Panc1 (cell line): ENCODE measurements around the gene ZNF644. TPM values are rescaled to one million over a fixed set of nuclear protein-coding genes. Genes with fewer than 3 reads are reported as not detected.

Experiments used
- ATAC-seq: fragments of 200-7000 bp; cut with Tn5 transposase; 2 replicates; pipeline ENCODE4 v1.9.1; 2020; ENCODE audit warnings: mild to moderate bottlenecking, moderate library complexity
- BruUV-seq: library from RNA; stranded (reverse); fragments of 400-500 nt; replicated peaks from 2 replicates; lab custom pipeline; 2021; lab: Mats Ljungman, UMichigan
- CTCF ChIA-PET: fragments of 300-600 bp; sonication (Branson Sonifier 250); formaldehyde crosslinking; loops from one replicate; lab custom pipeline; 2022; ENCODE audit warnings: antibody characterized with exemption; lab: Charles Lee
- POLR2A ChIA-PET: fragments of 300-600 bp; sonication (Branson Sonifier 250); formaldehyde crosslinking; loops from one replicate; lab custom pipeline; 2022; ENCODE audit warnings: antibody characterized with exemption; lab: Charles Lee
- DNase-seq: peaks from one replicate; pipeline ENCODE4 v3.0.0-alpha.2; 2010; ENCODE audit warnings: low read depth, low spot score
- H3K27ac ChIP-seq: 2 replicates; pipeline ENCODE4 v1.5.1; 2011; ENCODE audit warnings: mild to moderate bottlenecking, low read length, inconsistent platforms
- H3K27me3 ChIP-seq: fragments of 200-500 bp; sonication (Bioruptor generic); 2 replicates; pipeline ENCODE4 v1.6.0; 2014; ENCODE audit warnings: low read length, inconsistent platforms; ENCODE audit not compliant: control insufficient read depth, insufficient read depth
- H3K36me3 ChIP-seq: fragments of 200-500 bp; sonication (Bioruptor generic); 2 replicates; pipeline ENCODE4 v1.5.1; 2014; ENCODE audit warnings: inconsistent platforms, mild to moderate bottlenecking, low read length, moderate library complexity; ENCODE audit not compliant: control insufficient read depth, insufficient read depth
- H3K4me1 ChIP-seq: 2 replicates; pipeline ENCODE4 v1.5.1; 2011; ENCODE audit warnings: inconsistent platforms, mild to moderate bottlenecking, low read length, moderate library complexity; ENCODE audit not compliant: control insufficient read depth, insufficient read depth
- H3K4me3 ChIP-seq, 2 experiments: 2 replicates each; pipeline ENCODE4 v1.5.1; 2011 to 2012; ENCODE audit warnings: low read depth in 2 of 2, low read length in 2 of 2, mild to moderate bottlenecking in 2 of 2, inconsistent platforms in 1 of 2, moderate library complexity in 1 of 2
- H3K9me3 ChIP-seq: fragments of 200-500 bp; sonication (Bioruptor generic); 2 replicates; pipeline ENCODE4 v1.5.1; 2014; ENCODE audit warnings: low read depth, mild to moderate bottlenecking, inconsistent platforms, low read length, moderate library complexity; ENCODE audit not compliant: control insufficient read depth, insufficient read depth
- POLR2AphosphoS5 ChIP-seq: IDR thresholded peaks from 2 replicates; pipeline ENCODE4 v1.6.1; 2012; ENCODE audit warnings: mild to moderate bottlenecking, low read depth, low read length, moderate library complexity
- SIN3A ChIP-seq: IDR thresholded peaks from 2 replicates; pipeline ENCODE4 v1.6.1; 2012; ENCODE audit warnings: low read depth, mild to moderate bottlenecking, low read length, moderate library complexity, borderline replicate concordance; ENCODE audit not compliant: insufficient read depth
- TCF7L2 ChIP-seq: IDR thresholded peaks from 2 replicates; pipeline ENCODE4 v1.6.1; 2011; ENCODE audit warnings: mild to moderate bottlenecking, low read depth, low read length, inconsistent platforms
- in situ Hi-C: cut with HindIII; loops from 2 replicates; pipeline ENCODE4 v1.10.0; 2016; ENCODE audit warnings: low sequenced_read_pairs, low pct_unique_long_range_greater_than_20kb
- intact Hi-C: fragments of 100-400 bp; cut with micrococcal nuclease; formaldehyde crosslinking; loops from one replicate; pipeline ENCODE4 v1.10.0; 2022; ENCODE audit not compliant: unreplicated experiment
- total RNA-seq: library from RNA; stranded (reverse); gene quantifications from one replicate; pipeline ENCODE4 v1.2.1, GENCODE V29; 2021; ENCODE audit not compliant: unreplicated experiment
- TF ChIP-seq, protein P1 (sequence below), 2 experiments: IDR thresholded peaks; 2 replicates each; pipeline ENCODE4 v1.6.1; 2011 to 2012; ENCODE audit warnings: low read depth in 2 of 2, control low read depth in 1 of 2, low read length in 1 of 2, mild to moderate bottlenecking in 1 of 2, moderate library complexity in 1 of 2; ENCODE audit not compliant: insufficient read depth in 1 of 2
- TF ChIP-seq, protein P2 (sequence below): fragments of 450-650 bp; IDR thresholded peaks from 2 replicates; pipeline ENCODE4 v1.5.1; 2017; ENCODE audit warnings: mild to moderate bottlenecking

ZNF644 gene
- total RNA-seq, 1 experiment from 2014 or later: 74.2 TPM

DNA sequence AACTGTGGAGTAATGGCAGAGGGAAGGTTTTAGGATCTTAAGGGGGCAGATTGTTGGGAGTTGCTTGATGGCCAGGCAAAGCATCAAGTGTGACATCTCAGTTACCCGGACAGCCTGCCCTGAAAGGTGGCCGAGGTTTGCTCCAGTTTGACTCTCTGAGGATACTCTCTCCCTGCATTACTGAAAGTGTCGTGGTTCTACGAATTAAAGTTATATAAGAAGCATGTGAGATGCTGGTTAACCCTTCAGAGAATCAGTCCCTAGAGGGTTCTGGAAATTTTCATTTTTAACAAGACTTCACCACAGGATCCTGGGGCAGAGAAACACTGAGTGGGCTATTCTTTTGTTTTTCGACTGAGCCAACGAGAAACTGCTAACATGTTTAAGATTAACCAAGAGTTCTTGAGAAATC lies 689 bp upstream of the ZNF644 start:
- Histone ChIP-seq H3K9me3 (no peaks in the 10 kb centered on the region), H3K27me3 (no peaks in the 10 kb centered on the region), H3K27ac (peak overlapping the region; percentile 98), H3K4me1 (peaks cover 36% of the 10 kb centered on the region), H3K4me3 (peak overlapping the region; percentile 63 to 93), H3K36me3 (peaks cover 5% of the 10 kb centered on the region; the same call in 1 of the 2 replicates)
- ChIA-PET CTCF (interaction anchor here (1.0 kb wide), 1 partner anchor 301 kb away, joined by 3 read pairs; no protein-coding TSS in a partner anchor), POLR2A (no interaction called here)
- in situ Hi-C loops (no loop called here), intact Hi-C loops (no loop called here)
- BruUV-seq: no TSS peak
- ATAC-seq (no peak), DNase-seq (no peak)
- TF ChIP-seq SIN3A (no peak), POLR2AphosphoS5 (no peak), TCF7L2 (no peak)
- TF ChIP-seq, protein P1, sequence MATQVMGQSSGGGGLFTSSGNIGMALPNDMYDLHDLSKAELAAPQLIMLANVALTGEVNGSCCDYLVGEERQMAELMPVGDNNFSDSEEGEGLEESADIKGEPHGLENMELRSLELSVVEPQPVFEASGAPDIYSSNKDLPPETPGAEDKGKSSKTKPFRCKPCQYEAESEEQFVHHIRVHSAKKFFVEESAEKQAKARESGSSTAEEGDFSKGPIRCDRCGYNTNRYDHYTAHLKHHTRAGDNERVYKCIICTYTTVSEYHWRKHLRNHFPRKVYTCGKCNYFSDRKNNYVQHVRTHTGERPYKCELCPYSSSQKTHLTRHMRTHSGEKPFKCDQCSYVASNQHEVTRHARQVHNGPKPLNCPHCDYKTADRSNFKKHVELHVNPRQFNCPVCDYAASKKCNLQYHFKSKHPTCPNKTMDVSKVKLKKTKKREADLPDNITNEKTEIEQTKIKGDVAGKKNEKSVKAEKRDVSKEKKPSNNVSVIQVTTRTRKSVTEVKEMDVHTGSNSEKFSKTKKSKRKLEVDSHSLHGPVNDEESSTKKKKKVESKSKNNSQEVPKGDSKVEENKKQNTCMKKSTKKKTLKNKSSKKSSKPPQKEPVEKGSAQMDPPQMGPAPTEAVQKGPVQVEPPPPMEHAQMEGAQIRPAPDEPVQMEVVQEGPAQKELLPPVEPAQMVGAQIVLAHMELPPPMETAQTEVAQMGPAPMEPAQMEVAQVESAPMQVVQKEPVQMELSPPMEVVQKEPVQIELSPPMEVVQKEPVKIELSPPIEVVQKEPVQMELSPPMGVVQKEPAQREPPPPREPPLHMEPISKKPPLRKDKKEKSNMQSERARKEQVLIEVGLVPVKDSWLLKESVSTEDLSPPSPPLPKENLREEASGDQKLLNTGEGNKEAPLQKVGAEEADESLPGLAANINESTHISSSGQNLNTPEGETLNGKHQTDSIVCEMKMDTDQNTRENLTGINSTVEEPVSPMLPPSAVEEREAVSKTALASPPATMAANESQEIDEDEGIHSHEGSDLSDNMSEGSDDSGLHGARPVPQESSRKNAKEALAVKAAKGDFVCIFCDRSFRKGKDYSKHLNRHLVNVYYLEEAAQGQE (IDR thresholded peaks at IDR 0.05; ENCODE audit: insufficient read depth in 1 of 2, low read depth in 2 of 2, low read length in 1 of 2): no peak
- TF ChIP-seq, protein P2, sequence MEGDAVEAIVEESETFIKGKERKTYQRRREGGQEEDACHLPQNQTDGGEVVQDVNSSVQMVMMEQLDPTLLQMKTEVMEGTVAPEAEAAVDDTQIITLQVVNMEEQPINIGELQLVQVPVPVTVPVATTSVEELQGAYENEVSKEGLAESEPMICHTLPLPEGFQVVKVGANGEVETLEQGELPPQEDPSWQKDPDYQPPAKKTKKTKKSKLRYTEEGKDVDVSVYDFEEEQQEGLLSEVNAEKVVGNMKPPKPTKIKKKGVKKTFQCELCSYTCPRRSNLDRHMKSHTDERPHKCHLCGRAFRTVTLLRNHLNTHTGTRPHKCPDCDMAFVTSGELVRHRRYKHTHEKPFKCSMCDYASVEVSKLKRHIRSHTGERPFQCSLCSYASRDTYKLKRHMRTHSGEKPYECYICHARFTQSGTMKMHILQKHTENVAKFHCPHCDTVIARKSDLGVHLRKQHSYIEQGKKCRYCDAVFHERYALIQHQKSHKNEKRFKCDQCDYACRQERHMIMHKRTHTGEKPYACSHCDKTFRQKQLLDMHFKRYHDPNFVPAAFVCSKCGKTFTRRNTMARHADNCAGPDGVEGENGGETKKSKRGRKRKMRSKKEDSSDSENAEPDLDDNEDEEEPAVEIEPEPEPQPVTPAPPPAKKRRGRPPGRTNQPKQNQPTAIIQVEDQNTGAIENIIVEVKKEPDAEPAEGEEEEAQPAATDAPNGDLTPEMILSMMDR: no peak

DNA sequence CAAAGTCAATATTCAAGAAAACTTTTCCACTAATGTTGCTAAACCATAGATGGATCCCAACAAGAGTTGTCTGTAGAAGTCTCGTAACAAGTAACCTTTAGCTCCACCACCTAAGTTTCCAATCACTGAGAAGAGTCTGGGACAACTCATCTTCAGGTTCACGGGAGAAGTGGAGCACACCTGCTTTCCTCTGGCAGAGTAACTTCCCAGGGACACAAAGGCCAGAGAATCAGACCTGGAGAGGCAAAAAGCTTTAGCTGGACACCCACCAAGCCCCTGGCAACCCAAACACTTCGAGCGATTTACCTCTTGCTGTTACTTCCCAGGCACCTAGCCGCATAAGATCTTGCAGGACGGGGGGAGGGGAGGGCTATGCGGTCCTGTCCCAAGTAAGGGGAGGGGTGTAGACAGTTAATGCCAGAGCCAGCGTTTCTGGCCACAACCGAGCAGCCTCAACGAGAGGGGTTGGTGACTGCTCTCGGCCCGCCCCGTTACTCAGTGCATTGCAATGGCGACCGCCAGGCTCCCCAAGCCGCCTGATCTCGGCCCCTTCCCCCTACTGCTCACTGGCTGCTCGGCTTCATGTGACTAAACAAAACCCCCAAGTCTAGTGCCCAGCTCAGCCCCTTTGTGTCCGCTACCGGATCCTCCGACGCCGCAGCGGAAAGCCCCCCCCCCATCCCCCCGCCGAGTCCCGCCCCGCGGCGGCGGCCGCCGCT lies 709 bp downstream of the ZNF644 start:
- peak overlapping the region; percentile 90 for H3K27ac ChIP-seq
- no peak for DNase-seq
- peaks cover 47% of the 10 kb centered on the region for H3K4me1 ChIP-seq
- peaks cover 5% of the 10 kb centered on the region; the same call in 1 of the 2 replicates for H3K36me3 ChIP-seq
- peak overlapping the region; percentile 63 to 93 for H3K4me3 ChIP-seq
- TF ChIP-seq SIN3A (no peak), TCF7L2 (no peak), POLR2AphosphoS5 (no peak)
- TF ChIP-seq, protein P2: no peak
- TF ChIP-seq, protein P1 (IDR thresholded peaks at IDR 0.05; ENCODE audit: insufficient read depth in 1 of 2, low read depth in 2 of 2, low read length in 1 of 2): no peak
- ATAC-seq: peak; percentile 80
- in situ Hi-C loops (no loop called here), intact Hi-C loops (no loop called here)
- H3K9me3 ChIP-seq: no peaks in the 10 kb centered on the region
- no peaks in the 10 kb centered on the region for H3K27me3 ChIP-seq
- ChIA-PET POLR2A (interaction anchor here (0.6 to 0.7 kb wide), 4 partner anchors 34 to 367 kb away, joined by 3 to 18 read pairs (median 4); no protein-coding TSS in a partner anchor), CTCF (interaction anchor here (0.6 kb wide), 2 partner anchors 975 to 1258 kb away, joined by 4 to 5 read pairs; no protein-coding TSS in a partner anchor)
- no TSS peak for BruUV-seq
